Retinal pigment epithelial cell (primary cell): ENCODE results near the gene NUDCD3.

Experiments used
- DNase-seq: peaks from one replicate; pipeline ENCODE4 v3.0.0-alpha.2; 2010; ENCODE audit warnings: low read depth
- H3K4me3 ChIP-seq: 2 replicates; pipeline ENCODE4 v1.5.1; 2011; ENCODE audit warnings: mild to moderate bottlenecking, low read length, control low read depth, moderate library complexity
- TF ChIP-seq, protein P1 (sequence below): conservative IDR thresholded peaks from 2 replicates; pipeline ENCODE4 v1.5.1; 2011; ENCODE audit warnings: low read depth, low read length, control low read depth, inconsistent platforms

Gene NUDCD3

DNA sequence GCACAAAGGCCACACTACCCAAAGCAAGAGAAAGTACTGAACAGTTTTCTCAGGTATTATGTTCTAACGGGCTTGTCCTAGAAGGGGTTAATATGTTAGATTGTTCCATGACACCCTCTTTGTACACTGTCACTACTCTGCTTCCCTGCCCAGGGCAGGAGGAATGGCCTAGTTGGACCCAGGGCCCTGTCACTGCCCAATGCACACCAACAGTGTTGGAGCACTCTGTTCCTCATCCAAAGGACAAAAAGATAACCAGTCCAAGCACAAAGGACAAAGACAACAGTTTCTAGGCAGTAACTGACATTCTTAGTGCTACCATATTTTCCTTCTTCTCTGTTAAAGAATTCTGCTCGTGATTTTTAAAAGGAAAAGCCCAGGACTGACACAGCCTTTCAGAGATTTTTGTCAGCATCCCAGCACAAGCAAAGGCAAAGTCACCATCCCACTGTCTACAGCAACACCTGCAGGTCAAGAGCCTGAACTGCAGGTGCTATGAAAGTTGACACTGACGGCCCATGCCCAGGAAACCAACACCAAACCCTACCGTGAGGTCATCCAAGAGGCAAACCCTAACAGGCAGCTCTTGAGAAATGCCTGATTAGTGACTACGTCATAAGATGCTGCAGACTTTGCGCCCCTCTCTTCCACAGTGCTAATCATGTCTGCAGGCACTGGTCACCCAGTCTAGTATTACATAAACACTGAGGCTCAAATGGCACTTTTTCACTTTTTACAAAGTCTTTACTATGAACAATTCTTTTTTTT lies 13.2 kb downstream of the NUDCD3 start:
- peak; percentile 25 for DNase-seq

DNA sequence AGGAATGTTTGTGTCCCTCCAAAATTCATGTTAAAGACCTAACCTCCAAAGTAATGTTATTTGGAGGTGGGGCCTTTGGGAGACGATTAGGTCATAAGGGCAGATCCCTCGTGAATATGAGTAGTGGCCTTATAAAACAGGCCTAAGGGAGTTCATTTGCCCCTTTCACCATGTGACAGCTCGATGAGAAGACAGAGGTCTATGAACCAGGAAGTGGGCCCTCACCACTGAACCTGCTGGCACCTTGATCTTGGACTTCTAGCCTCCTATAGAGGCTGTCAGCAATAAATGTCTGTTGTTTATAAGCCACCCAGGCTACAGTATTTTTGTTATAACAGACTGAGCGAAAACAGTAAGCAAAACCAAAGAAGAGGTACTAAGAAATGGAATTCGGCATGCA lies 14.1 kb downstream of the NUDCD3 start:
- no peak for DNase-seq
- H3K4me3 ChIP-seq = no peak overlapping the region
- TF ChIP-seq, protein P1, sequence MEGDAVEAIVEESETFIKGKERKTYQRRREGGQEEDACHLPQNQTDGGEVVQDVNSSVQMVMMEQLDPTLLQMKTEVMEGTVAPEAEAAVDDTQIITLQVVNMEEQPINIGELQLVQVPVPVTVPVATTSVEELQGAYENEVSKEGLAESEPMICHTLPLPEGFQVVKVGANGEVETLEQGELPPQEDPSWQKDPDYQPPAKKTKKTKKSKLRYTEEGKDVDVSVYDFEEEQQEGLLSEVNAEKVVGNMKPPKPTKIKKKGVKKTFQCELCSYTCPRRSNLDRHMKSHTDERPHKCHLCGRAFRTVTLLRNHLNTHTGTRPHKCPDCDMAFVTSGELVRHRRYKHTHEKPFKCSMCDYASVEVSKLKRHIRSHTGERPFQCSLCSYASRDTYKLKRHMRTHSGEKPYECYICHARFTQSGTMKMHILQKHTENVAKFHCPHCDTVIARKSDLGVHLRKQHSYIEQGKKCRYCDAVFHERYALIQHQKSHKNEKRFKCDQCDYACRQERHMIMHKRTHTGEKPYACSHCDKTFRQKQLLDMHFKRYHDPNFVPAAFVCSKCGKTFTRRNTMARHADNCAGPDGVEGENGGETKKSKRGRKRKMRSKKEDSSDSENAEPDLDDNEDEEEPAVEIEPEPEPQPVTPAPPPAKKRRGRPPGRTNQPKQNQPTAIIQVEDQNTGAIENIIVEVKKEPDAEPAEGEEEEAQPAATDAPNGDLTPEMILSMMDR = no peak

More for the DNA sequence above, 13.2 kb downstream of the NUDCD3 start:
- no peak overlapping the region for H3K4me3 ChIP-seq
- TF ChIP-seq, protein P1 = peak; percentile 99

GRCh38 chr7:44473295-44473694 lies 17.2 kb downstream of the NUDCD3 start:
- H3K4me3 ChIP-seq = no peak overlapping the region
- TF ChIP-seq, protein P1 = no peak
- no peak for DNase-seq

- DNase-seq = no peak
- TF ChIP-seq, protein P1 = no peak
- no peak overlapping the region for H3K4me3 ChIP-seq
These were observed 17.6 kb downstream of the NUDCD3 start for GRCh38 chr7:44472843-44473242.

GRCh38 chr7:44471850-44472249 lies 18.6 kb downstream of the NUDCD3 start:
- no peak overlapping the region for H3K4me3 ChIP-seq
- TF ChIP-seq, protein P1 = no peak
- DNase-seq = no peak

DNA sequence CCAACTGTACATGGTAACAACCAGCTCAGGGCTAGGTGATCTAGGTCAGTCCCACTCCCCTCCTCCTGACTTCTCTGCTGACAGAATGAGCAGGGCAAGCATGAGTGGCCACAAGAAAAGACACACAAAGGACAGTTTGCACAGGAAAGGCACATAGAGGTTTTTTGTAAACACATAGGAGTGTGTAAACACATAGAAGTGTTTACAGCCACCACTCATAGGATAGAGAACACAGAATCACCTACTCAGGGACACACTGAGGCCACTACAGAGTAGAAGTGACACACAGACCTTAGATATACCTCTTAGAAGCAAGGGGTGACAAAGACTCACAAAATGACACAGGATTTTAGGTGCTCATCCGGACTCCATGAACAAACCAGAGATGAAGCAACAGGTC lies 19.0 kb downstream of the NUDCD3 start:
- TF ChIP-seq, protein P1 = no peak
- no peak overlapping the region for H3K4me3 ChIP-seq
- no peak for DNase-seq

GRCh38 chr7:44470628-44471245 lies 19.7 kb downstream of the NUDCD3 start:
- H3K4me3 ChIP-seq = no peak overlapping the region
- no peak for DNase-seq
- TF ChIP-seq, protein P1 = no peak
